ENCODE measurements around the gene TAF4.

DNA sequence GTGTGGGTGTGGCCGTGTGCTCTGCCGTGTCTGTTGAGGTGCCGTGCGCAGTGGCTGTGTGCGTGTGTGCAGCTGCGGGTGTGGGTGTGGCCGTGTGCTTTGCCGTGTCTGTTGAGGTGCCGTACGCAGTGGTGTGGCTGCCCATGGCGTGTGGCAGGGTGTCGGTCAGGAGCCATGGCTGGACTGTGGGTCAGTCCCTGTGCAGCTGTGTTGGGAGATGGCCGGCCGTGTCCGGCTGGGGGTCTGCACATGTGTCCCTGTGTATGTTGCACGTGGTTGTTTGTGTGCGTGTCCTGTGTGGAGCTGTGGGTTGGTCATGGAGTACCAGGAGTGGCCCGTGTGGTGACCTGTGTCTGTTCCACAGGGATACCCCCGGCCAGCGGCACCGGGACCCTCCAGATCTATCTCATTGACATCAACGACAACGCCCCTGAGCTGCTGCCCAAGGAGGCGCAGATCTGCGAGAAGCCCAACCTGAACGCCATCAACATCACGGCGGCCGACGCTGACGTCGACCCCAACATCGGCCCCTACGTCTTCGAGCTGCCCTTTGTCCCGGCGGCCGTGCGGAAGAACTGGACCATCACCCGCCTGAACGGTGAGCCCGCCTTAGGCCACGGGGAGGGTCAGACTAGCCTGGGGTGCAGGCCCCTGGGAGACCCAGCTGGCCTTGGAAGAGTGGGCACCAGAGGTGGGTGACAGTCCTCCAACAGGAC is 137.7 kb downstream of the TAF4 start:
- TF ChIP-seq, protein P1, sequence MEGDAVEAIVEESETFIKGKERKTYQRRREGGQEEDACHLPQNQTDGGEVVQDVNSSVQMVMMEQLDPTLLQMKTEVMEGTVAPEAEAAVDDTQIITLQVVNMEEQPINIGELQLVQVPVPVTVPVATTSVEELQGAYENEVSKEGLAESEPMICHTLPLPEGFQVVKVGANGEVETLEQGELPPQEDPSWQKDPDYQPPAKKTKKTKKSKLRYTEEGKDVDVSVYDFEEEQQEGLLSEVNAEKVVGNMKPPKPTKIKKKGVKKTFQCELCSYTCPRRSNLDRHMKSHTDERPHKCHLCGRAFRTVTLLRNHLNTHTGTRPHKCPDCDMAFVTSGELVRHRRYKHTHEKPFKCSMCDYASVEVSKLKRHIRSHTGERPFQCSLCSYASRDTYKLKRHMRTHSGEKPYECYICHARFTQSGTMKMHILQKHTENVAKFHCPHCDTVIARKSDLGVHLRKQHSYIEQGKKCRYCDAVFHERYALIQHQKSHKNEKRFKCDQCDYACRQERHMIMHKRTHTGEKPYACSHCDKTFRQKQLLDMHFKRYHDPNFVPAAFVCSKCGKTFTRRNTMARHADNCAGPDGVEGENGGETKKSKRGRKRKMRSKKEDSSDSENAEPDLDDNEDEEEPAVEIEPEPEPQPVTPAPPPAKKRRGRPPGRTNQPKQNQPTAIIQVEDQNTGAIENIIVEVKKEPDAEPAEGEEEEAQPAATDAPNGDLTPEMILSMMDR (IDR thresholded peaks at IDR 0.05), result no peak
- TF ChIP-seq POLR2A (IDR thresholded peaks at IDR 0.05), result no peak

Measured in thyroid gland (tissue), 4 donors.